ENCODE data around the gene POLR3G. TPM values are rescaled to one million over a fixed set of nuclear protein-coding genes. Genes with fewer than 3 reads are reported as not detected.

The POLR3G gene
- total and polyA plus RNA-seq, 2 of the 13 experiments (the other 11 are each of a cell fraction or from before 2014, with no cell fraction given) = 1.2 to 7.3 TPM

- TF ChIP-seq, protein P1, sequence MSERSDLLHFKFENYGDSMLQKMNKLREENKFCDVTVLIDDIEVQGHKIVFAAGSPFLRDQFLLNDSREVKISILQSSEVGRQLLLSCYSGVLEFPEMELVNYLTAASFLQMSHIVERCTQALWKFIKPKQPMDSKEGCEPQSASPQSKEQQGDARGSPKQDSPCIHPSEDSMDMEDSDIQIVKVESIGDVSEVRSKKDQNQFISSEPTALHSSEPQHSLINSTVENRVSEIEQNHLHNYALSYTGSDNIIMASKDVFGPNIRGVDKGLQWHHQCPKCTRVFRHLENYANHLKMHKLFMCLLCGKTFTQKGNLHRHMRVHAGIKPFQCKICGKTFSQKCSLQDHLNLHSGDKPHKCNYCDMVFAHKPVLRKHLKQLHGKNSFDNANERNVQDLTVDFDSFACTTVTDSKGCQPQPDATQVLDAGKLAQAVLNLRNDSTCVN (CRISPR knock-in tag; IDR thresholded peaks at IDR 0.05; ENCODE audit: borderline replicate concordance) = no peak; the same call in 1 of the 2 replicates
- 0 out of 2 replicates have a peak, but pooled peaks have one; percentile 18 for TF ChIP-seq ZNF766 (CRISPR knock-in tag; IDR thresholded peaks at IDR 0.05; ENCODE audit: borderline replicate concordance)
- TF ChIP-seq, protein P2, sequence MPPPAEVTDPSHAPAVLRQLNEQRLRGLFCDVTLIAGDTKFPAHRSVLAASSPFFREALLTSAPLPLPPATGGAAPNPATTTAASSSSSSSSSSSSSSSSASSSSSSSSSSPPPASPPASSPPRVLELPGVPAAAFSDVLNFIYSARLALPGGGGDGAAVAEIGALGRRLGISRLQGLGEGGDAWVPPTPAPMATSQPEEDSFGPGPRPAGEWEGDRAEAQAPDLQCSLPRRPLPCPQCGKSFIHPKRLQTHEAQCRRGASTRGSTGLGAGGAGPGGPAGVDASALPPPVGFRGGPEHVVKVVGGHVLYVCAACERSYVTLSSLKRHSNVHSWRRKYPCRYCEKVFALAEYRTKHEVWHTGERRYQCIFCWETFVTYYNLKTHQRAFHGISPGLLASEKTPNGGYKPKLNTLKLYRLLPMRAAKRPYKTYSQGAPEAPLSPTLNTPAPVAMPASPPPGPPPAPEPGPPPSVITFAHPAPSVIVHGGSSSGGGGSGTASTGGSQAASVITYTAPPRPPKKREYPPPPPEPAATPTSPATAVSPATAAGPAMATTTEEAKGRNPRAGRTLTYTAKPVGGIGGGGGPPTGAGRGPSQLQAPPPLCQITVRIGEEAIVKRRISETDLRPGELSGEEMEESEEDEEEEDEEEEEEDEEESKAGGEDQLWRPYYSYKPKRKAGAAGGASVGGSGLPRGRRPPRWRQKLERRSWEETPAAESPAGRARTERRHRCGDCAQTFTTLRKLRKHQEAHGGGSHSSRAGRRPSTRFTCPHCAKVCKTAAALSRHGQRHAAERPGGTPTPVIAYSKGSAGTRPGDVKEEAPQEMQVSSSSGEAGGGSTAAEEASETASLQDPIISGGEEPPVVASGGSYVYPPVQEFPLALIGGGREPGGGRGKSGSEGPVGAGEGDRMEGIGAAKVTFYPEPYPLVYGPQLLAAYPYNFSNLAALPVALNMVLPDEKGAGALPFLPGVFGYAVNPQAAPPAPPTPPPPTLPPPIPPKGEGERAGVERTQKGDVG (CRISPR knock-in tag; IDR thresholded peaks at IDR 0.05; ENCODE audit: borderline replicate concordance) = no peak
- TF ChIP-seq, protein P3, sequence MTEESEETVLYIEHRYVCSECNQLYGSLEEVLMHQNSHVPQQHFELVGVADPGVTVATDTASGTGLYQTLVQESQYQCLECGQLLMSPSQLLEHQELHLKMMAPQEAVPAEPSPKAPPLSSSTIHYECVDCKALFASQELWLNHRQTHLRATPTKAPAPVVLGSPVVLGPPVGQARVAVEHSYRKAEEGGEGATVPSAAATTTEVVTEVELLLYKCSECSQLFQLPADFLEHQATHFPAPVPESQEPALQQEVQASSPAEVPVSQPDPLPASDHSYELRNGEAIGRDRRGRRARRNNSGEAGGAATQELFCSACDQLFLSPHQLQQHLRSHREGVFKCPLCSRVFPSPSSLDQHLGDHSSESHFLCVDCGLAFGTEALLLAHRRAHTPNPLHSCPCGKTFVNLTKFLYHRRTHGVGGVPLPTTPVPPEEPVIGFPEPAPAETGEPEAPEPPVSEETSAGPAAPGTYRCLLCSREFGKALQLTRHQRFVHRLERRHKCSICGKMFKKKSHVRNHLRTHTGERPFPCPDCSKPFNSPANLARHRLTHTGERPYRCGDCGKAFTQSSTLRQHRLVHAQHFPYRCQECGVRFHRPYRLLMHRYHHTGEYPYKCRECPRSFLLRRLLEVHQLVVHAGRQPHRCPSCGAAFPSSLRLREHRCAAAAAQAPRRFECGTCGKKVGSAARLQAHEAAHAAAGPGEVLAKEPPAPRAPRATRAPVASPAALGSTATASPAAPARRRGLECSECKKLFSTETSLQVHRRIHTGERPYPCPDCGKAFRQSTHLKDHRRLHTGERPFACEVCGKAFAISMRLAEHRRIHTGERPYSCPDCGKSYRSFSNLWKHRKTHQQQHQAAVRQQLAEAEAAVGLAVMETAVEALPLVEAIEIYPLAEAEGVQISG (CRISPR knock-in tag; IDR thresholded peaks at IDR 0.05) = peak; percentile 73; the same call in 1 of the 2 replicates
- TF ChIP-seq TEAD2 (CRISPR knock-in tag; IDR thresholded peaks at IDR 0.05) = no peak
- TF ChIP-seq, protein P4, sequence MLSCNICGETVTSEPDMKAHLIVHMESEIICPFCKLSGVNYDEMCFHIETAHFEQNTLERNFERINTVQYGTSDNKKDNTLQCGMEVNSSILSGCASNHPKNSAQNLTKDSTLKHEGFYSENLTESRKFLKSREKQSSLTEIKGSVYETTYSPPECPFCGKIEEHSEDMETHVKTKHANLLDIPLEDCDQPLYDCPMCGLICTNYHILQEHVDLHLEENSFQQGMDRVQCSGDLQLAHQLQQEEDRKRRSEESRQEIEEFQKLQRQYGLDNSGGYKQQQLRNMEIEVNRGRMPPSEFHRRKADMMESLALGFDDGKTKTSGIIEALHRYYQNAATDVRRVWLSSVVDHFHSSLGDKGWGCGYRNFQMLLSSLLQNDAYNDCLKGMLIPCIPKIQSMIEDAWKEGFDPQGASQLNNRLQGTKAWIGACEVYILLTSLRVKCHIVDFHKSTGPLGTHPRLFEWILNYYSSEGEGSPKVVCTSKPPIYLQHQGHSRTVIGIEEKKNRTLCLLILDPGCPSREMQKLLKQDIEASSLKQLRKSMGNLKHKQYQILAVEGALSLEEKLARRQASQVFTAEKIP (CRISPR knock-in tag; IDR thresholded peaks at IDR 0.05; ENCODE audit: borderline replicate concordance) = no peak
- TF ChIP-seq GATAD1 (CRISPR knock-in tag; IDR thresholded peaks at IDR 0.05) = peak; percentile 88
- TF ChIP-seq ZNF597 (CRISPR knock-in tag; IDR thresholded peaks at IDR 0.05) = no peak
- TF ChIP-seq ZFAT (CRISPR knock-in tag; conservative IDR thresholded peaks at IDR 0.05) = no peak
- 0 out of 2 replicates have a peak, but pooled peaks have one; percentile 57 for TF ChIP-seq HNF1B (CRISPR knock-in tag; IDR thresholded peaks at IDR 0.05)
- no peak; the same call in 1 of the 2 replicates for TF ChIP-seq ZBTB1 (CRISPR knock-in tag; IDR thresholded peaks at IDR 0.05; ENCODE audit: borderline replicate concordance)
- TF ChIP-seq NR2F2 (IDR thresholded peaks at IDR 0.05; ENCODE audit: borderline replicate concordance, low read depth) = no peak
- TF ChIP-seq ZNF431 (CRISPR knock-in tag; IDR thresholded peaks at IDR 0.05; ENCODE audit: borderline replicate concordance, low read depth) = peak; percentile 93
- no peak for TF ChIP-seq DPF2 (CRISPR knock-in tag; IDR thresholded peaks at IDR 0.05; ENCODE audit: borderline replicate concordance, low read depth)
- TF ChIP-seq HDAC2 (CRISPR knock-in tag; IDR thresholded peaks at IDR 0.05) = peak; percentile 54; the same call in 1 of the 2 replicates
Measured at GRCh38 chr5:90474235-90475107, at the start of gene POLR3G, which contains the start of gene MBLAC2 (continued).

All from HepG2 (cell line).